ENCODE results near the gene SNX13. TPM values are rescaled to one million over a fixed set of nuclear protein-coding genes. Genes with fewer than 3 reads are reported as not detected.

The SNX13 gene
- polyA plus RNA-seq, 1 experiment = 7.7 TPM

GRCh38 chr7:17900464-17900863 is 39.8 kb downstream of the SNX13 start:
- H3K4me3 ChIP-seq (ENCODE audit: low read depth, low read length) = no peak overlapping the region
- DNase-seq (ENCODE audit: low read depth) = no peak
- ChIA-PET POLR2A (no interaction called here), CTCF (interaction anchor here (0.5 kb wide), 1 partner anchor 1761 kb away, joined by 3 read pairs; no protein-coding TSS in a partner anchor)
- H3K36me3 ChIP-seq (ENCODE audit: control insufficient read depth, insufficient read depth, low read length) = no peaks in the 10 kb centered on the region
- no peaks in the 10 kb centered on the region for H3K27me3 ChIP-seq (ENCODE audit: control insufficient read depth, insufficient read depth, low read length)
- TF ChIP-seq CTCF (IDR thresholded peaks at IDR 0.05; ENCODE audit: insufficient read depth, low read depth, low read length) = no peak

DNA sequence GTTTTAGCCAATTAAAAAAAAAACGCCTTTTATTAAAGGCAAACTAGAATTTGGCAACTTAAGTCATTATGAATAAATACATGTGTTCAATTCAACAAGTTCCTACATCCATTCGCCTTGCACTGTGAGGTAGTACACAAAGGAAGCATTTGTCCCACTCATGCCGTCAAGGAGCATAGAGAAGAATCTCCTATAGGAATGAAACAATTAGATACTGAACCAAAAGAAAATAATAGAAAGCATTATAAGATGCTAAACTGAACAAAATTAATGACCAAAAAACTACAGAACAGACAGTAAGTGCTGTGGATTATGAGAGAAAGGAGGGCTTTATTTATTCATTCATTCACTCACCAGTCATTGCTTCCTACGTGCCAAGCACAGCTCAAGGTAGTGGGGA is 42.2 kb downstream of the SNX13 start:
- no peak for DNase-seq (ENCODE audit: low read depth)
- POLR2A ChIA-PET = no interaction called here
- Histone ChIP-seq H3K27me3 (ENCODE audit: control insufficient read depth, insufficient read depth, low read length) (no peaks in the 10 kb centered on the region), H3K4me3 (ENCODE audit: low read depth, low read length) (no peak overlapping the region), H3K36me3 (ENCODE audit: control insufficient read depth, insufficient read depth, low read length) (no peaks in the 10 kb centered on the region)
- no peak for TF ChIP-seq CTCF (IDR thresholded peaks at IDR 0.05; ENCODE audit: insufficient read depth, low read depth, low read length)
- CTCF ChIA-PET = interaction anchor here (0.7 kb wide), 1 partner anchor 94 kb away, joined by 3 read pairs; no protein-coding TSS in a partner anchor

DNA sequence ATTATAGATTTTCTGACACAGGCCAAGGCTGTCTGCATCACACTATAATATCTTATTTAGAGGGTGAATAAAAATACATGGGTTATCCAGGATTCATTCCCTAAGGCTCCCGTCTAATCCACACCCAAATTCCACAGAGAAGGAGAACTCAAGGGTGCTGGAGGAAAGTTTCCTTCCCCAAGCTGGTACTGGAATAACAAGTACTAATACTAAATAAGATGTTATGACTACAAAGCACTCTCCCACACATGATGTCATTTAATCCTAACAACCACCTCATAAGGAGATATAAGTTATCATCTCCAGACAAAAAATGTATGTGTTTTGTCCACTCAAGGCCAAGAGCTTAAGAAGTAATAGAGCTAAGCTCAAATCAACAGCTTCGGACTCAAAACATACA is 53.0 kb downstream of the SNX13 start:
- ChIA-PET CTCF (interaction anchor here (1.1 kb wide), 1 partner anchor 9 kb away, joined by 3 read pairs; no protein-coding TSS in a partner anchor), POLR2A (no interaction called here)
- DNase-seq (ENCODE audit: low read depth) = no peak
- H3K36me3 ChIP-seq (ENCODE audit: control insufficient read depth, insufficient read depth, low read length) = no peaks in the 10 kb centered on the region
- no peak for TF ChIP-seq CTCF (IDR thresholded peaks at IDR 0.05; ENCODE audit: insufficient read depth, low read depth, low read length)
- no peaks in the 10 kb centered on the region for H3K27me3 ChIP-seq (ENCODE audit: control insufficient read depth, insufficient read depth, low read length)
- H3K4me3 ChIP-seq (ENCODE audit: low read depth, low read length) = no peak overlapping the region

GRCh38 chr7:17882685-17883084 is 57.6 kb downstream of the SNX13 start:
- Histone ChIP-seq H3K36me3 (ENCODE audit: control insufficient read depth, insufficient read depth, low read length) (peaks cover 1% of the 10 kb centered on the region; the same call in 1 of the 2 replicates), H3K27me3 (ENCODE audit: control insufficient read depth, insufficient read depth, low read length) (no peaks in the 10 kb centered on the region), H3K4me3 (ENCODE audit: low read depth, low read length) (no peak overlapping the region)
- TF ChIP-seq CTCF (IDR thresholded peaks at IDR 0.05; ENCODE audit: insufficient read depth, low read depth, low read length) = no peak
- POLR2A ChIA-PET = no interaction called here
- CTCF ChIA-PET = no interaction called here
- no peak for DNase-seq (ENCODE audit: low read depth)

DNA sequence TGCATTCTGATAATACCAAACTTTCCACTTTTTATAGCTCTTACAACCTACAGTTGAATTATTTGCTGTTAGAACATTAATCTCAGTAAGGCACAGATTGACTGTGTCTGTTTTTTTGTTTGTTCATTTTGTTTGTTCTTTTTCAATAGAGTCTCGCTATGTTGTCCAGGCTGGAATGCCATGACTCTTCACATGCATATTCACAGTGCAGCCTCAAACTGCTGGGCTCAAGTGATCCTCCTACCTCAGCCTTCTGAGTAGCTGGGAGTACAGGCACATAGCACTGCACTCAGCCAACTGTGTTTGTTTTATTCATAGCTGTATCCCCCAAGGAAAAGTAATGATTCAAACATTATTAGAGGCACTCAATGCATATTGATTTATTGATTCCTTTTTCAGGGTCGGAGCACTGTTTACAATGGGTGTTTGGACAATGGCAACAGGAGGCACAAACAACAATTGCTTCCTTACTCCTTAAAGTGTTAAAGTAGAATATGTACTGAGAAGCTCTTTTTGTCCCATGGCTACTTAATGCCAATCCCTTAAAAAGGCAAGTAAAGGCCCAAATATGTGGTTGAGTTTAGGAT is 61.1 kb downstream of the SNX13 start:
- TF ChIP-seq CTCF (IDR thresholded peaks at IDR 0.05; ENCODE audit: insufficient read depth, low read depth, low read length) = no peak
- ChIA-PET CTCF (no interaction called here), POLR2A (no interaction called here)
- no peaks in the 10 kb centered on the region for H3K27me3 ChIP-seq (ENCODE audit: control insufficient read depth, insufficient read depth, low read length)
- DNase-seq (ENCODE audit: low read depth) = no peak
- peaks cover 1% of the 10 kb centered on the region; the same call in 1 of the 2 replicates for H3K36me3 ChIP-seq (ENCODE audit: control insufficient read depth, insufficient read depth, low read length)
- H3K4me3 ChIP-seq (ENCODE audit: low read depth, low read length) = no peak overlapping the region
